NCI-H345 treated with DMSO at 0.1 percent for 48 hours (cell line): ENCODE measurements around the gene TOM1L1.
A peak's percentile ranks its signal among the peaks of the same experiment; 100 is the strongest.
"Not testable (repeated sequence)": the region's sequence is repeated elsewhere in the genome, so short reads cannot be mapped to it uniquely, and the experiment has no call there.

ENCODE experiments used
- DNase-seq: peaks from one replicate; lab custom pipeline; 2025; ENCODE audit not compliant: unreplicated experiment; lab: John Stamatoyannopoulos, UW

The TOM1L1 gene

GRCh38 chr17:54900457-54901229, at the start of gene TOM1L1:
TSS of gene TOM1L1 (plus strand) at chr17:54900852. CDS start at chr17:54900866, 14 bp downstream.
- peak; percentile 85 for DNase-seq

- no peak for DNase-seq
Measured at GRCh38 chr17:54859187-54859586, 41.5 kb upstream of the TOM1L1 start.

- DNase-seq = no peak
Measured at GRCh38 chr17:54860617-54861470, 39.8 kb upstream of the TOM1L1 start.

GRCh38 chr17:54861471-54861983, 39.1 kb upstream of the TOM1L1 start:
- DNase-seq = no peak

- no peak for DNase-seq
Measured at GRCh38 chr17:54863176-54863575, 37.5 kb upstream of the TOM1L1 start.

DNA sequence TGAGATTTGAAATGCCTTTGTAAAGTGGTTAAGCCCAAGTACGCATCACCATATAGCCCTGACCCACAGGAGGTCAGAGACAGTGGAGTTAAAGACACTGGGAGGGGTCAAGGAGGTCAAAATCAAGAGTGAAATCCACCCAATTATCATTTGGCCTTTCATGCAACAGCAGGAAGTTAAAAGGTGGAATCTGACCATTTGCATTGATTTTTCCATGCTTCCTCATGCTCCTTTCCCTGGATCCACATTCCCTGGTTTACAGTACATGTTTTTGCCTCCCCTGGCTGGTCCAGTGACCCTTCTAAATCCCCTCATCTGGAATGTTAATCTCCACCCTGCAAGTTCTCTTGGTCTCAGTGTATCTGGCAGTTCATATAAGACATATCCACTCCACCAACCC, 36.6 kb upstream of the TOM1L1 start:
- DNase-seq = no peak

DNA sequence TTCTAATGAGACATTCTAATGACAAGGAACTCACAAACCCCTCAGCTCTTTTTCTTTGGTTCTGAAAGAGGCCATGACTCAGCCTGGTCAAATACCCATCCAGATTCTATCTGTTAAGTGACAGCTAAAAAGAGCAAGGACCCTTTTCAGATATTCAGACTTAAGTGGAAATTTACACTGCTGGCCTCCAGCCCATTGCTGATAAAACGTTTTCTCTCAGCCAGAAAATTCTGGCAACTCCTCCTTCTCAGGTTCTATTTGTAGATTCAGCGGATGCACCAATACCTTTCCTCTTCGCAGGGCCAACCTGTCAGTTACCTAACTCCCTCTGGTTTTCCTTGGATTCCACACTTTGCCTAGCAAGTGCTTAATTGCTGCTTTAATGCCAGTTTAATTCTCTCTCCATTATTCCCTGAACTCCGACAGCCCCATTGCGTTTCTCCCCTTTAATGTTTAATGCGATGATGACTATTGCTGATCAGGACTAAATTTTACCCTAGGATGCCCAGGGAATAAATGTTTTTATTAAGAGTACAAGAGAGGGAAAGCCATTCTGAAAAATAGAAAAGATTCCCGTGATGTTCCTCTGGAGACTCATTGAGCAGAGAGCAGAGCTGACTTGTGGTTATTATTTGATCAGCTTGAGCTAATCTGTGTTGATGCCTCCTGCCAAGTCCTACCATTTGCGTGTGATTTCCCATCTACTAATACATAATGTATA, 35.9 kb upstream of the TOM1L1 start:
- no peak for DNase-seq

GRCh38 chr17:54867634-54868033, 33.0 kb upstream of the TOM1L1 start:
- no peak for DNase-seq

- no peak for DNase-seq
Measured at GRCh38 chr17:54870671-54871175, 29.9 kb upstream of the TOM1L1 start.

GRCh38 chr17:54875906-54876305, 24.7 kb upstream of the TOM1L1 start:
- not testable (repeated sequence) for DNase-seq

GRCh38 chr17:54876656-54877195, 23.9 kb upstream of the TOM1L1 start:
- DNase-seq = no peak

DNA sequence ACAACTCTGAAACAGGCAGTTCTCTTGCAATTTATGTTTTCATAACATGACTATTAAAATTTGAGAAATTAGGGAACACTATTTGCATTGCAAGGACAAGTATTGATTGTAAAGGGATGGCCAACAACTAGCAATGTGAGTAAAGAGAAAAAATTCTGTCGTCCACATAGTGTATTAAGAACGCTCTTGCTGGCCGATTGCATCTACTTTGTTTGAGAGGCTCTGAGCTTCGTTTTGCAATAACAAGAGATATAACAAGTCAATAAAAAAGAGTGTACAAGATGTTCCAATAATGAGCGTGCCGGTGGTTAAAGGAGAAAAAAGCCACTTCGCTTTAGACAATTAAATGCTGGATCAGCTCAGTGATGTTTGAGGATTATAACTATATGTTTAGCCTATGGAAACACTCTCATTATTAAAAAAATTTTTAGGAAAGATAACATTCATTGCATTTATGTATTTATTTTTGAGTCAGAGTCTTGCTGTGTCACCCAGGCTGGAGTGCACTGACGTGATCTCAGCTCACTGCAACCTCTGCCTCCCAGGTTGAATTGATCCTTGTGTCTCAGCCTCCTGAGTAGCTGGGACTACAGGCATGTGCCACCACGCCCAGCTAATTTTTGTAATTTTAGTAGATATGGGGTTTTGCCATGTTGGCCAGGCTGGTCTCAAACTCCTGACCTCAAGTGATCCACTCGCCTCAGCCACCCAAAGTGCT, 19.2 kb upstream of the TOM1L1 start:
- DNase-seq = no peak

GRCh38 chr17:54882371-54882770, 18.3 kb upstream of the TOM1L1 start:
- DNase-seq = no peak

DNA sequence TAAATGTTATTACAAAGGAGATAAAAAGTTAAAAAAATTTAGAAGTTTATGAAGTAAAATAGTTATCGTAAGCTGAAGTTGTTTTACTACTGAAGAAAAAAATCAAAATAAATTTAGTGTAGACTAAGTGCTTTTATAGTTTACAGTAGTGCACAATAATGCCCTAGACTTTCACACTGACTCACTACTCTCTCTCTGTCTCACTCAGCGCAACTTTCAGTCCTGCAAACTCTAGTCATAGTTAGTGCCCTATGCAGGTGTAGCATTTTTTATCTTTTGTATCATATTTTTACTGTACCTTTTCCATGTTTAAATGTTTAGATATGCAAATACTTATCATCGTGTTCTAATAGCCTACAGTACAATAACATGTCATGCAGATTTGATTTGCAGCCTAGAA, 17.7 kb upstream of the TOM1L1 start:
- no peak for DNase-seq

GRCh38 chr17:54883939-54884338, 16.7 kb upstream of the TOM1L1 start:
- no peak for DNase-seq

- DNase-seq = no peak
Measured at GRCh38 chr17:54887787-54888186, 12.9 kb upstream of the TOM1L1 start.

DNA sequence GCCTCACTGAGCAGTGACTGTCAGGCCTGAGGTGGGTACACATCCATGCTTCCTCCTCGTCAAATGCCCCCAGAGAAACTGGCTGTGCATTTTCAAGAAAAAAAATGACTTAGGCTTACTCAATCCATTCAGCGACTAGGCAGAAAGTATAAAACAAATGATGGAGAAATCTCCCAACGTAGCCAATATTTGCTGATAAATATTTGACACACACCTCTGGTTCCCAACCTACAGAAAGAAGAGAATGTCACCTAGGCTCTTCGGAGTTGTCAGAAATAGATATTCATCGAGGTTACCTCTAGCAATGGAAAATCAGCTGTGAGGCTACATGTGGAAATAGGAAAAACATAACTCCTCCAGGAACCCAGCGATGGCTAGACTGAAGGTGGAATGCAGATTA, 12.4 kb upstream of the TOM1L1 start:
- no peak for DNase-seq

GRCh38 chr17:54888981-54889380, 11.7 kb upstream of the TOM1L1 start:
- DNase-seq = no peak

DNA sequence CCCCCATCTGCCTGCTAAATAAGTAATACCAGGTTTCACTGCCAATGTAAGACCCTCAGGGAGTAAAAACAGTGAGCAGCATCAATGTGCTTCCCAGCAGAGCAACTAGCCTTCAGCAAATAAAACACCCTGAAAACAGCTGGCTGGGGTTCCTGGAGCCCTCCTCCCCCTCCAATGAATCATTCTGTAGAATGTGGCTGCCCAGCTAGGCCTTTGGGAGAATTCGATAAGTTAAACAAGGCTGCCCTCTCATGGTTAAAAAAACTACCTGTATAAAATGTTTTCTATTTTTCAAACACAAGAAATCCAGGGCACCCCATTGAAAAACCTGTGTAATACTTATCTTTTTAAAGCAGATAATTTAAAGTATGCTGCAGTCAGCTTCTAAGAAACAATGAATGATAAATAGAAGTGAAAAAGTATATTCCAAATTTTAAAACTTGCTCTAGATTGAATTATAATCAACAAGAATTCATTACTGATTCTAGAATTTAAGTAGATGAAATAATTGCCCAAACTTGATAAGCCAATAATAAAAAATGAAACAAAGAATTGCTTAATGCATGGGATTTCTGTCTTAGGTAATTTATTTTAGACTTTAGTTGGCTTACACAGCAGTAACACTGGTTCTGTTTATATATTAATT, 9.4 kb upstream of the TOM1L1 start:
- DNase-seq = peak; percentile 40

- no peak for DNase-seq
Measured at GRCh38 chr17:54892360-54892759, 8.3 kb upstream of the TOM1L1 start.
